MCF 10A (cell line): ENCODE data around the gene RACK1. TPM values are rescaled to one million over a fixed set of nuclear protein-coding genes. Genes with fewer than 3 reads are reported as not detected.
A peak's percentile ranks its signal among the peaks of the same experiment; 100 is the strongest.

Source experiments
- BruUV-seq: library from RNA; stranded (reverse); fragments of 400-500 nt; replicated peaks from 2 replicates; lab custom pipeline; 2021; lab: Mats Ljungman, UMichigan
- CTCF ChIA-PET: fragments of 300-600 bp; sonication (Branson Sonifier 250); formaldehyde crosslinking; extraction: SDS; loops from one replicate; lab custom pipeline; 2021; ENCODE audit warnings: antibody characterized with exemption, inconsistent platforms; lab: Yijun Ruan, JAX
- POLR2A ChIA-PET: fragments of 300-600, 350-650 bp; sonication (Branson Sonifier 250); formaldehyde crosslinking; extraction: SDS; loops from one replicate; lab custom pipeline; 2020; ENCODE audit warnings: antibody characterized with exemption, inconsistent platforms; lab: Yijun Ruan, JAX
- DNase-seq: peaks from one replicate; pipeline ENCODE4 v3.0.0-alpha.2; 2018; ENCODE audit not compliant: unreplicated experiment
- H3K27ac Mint-ChIP-seq: one replicate; pipeline ENCODE4 v1.8.0; 2022; ENCODE audit warnings: mild to moderate bottlenecking, low read depth, mixed read lengths; ENCODE audit not compliant: unreplicated experiment
- H3K27me3 Mint-ChIP-seq: one replicate; pipeline ENCODE4 v1.8.0; 2022; ENCODE audit warnings: mixed read lengths; ENCODE audit not compliant: insufficient read depth, unreplicated experiment
- H3K36me3 Mint-ChIP-seq: one replicate; pipeline ENCODE4 v1.8.0; 2022; ENCODE audit warnings: mild to moderate bottlenecking, moderate library complexity, mixed read lengths; ENCODE audit not compliant: insufficient read depth, unreplicated experiment
- H3K4me1 Mint-ChIP-seq: one replicate; pipeline ENCODE4 v1.8.0; 2022; ENCODE audit warnings: mixed read lengths; ENCODE audit not compliant: insufficient read depth, unreplicated experiment
- H3K4me3 Mint-ChIP-seq: one replicate; pipeline ENCODE4 v1.8.0; 2022; ENCODE audit warnings: mild to moderate bottlenecking, moderate library complexity, mixed read lengths; ENCODE audit not compliant: unreplicated experiment
- H3K9me3 Mint-ChIP-seq: one replicate; pipeline ENCODE4 v1.8.0; 2022; ENCODE audit warnings: mixed read lengths; ENCODE audit not compliant: unreplicated experiment
- intact Hi-C: fragments of 100-400 bp; cut with micrococcal nuclease; formaldehyde crosslinking; loops from 2 replicates; pipeline ENCODE4 v1.14.1; 2022
- total RNA-seq: library from RNA; stranded (reverse); gene quantifications from 2 replicates; pipeline ENCODE4 v1.2.3, GENCODE V29; 2022
- TF ChIP-seq, protein P1 (sequence below): fragments of 200-600 bp; IDR thresholded peaks from one replicate; pipeline ENCODE4 v1.8.0; 2022; ENCODE audit warnings: antibody characterized with exemption, mild to moderate bottlenecking; ENCODE audit not compliant: unreplicated experiment

The RACK1 gene
- total RNA-seq, 1 experiment from 2014 or later, result 4,050 TPM

DNA sequence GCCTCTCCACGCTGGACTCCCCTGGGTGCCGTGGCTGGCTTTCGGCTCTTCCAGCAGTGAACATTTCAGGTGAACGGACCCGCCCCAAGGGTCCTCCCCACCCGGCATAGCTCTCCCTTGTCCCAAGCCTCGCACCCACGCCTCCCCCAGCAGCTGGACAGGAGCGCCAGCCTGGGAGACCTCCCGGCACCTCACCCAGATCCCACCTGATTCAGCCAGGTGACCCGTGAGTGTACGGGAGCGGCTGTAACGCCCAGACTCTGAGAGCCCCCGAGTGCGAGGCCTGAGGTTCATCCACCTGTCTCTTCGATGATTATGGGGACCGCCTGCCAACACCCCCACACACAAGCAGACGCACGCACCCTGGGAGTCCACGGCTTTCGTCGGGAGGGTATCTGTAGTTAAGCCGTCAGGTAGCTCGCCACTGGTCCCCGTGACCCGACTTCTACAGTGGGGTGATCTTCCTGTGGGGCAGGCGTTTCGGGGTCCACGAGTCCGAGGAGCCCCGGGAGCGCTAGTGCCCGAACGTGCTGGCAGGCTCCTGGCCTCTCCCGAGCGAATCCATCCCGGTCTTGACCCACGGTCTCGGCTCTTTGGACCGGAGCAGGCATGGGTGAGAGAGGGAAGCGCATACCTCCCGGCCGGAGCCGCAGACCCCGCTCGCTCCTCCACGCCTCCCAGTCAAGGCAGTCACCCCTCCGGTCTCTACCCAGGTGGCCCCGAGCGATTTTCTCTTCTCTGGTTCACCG is 53.6 kb downstream of the RACK1 start:
- CTCF ChIA-PET, result interaction anchor here (0.6 to 7.4 kb wide), 11 partner anchors 14 to 1001 kb away, joined by 3 to 67 read pairs (median 3); partner anchors contain the start of gene TRIM7

DNA sequence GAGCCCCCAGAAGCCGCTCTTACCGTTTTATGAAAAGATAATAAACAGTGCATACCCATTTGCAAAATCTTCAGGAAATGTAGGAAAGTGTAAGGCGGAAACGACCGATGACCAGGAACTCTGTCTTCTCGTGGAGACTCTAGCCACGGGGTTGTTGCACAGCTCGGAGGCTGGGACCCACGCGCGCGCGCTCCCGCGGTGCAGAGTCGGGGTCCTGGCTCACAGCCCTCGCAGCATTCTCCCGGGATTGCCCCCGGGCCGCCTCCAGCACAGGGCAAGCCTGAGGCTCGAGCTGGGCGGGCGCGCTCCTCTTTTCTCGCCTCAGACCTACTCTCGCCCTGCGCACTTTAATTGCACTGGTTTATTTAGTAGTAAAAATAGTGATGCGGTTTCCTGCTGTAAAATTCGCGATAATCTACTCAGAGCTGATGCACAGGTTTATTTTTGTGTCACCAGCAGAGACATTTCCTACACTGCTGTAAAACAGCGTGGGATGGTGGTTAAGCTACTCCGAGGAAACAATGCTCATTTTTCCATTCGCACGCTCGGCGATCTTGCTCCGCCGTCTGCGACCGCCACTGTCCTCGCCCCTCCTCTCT is 54.2 kb downstream of the RACK1 start:
- POLR2A ChIA-PET, result interaction anchor here (0.7 to 8.8 kb wide), 15 partner anchors 14 to 388 kb away, joined by 3 to 432 read pairs (median 14); partner anchors contain the start of genes RACK1, TRIM41, TRIM52 and TRIM7
- TF ChIP-seq, protein P1, sequence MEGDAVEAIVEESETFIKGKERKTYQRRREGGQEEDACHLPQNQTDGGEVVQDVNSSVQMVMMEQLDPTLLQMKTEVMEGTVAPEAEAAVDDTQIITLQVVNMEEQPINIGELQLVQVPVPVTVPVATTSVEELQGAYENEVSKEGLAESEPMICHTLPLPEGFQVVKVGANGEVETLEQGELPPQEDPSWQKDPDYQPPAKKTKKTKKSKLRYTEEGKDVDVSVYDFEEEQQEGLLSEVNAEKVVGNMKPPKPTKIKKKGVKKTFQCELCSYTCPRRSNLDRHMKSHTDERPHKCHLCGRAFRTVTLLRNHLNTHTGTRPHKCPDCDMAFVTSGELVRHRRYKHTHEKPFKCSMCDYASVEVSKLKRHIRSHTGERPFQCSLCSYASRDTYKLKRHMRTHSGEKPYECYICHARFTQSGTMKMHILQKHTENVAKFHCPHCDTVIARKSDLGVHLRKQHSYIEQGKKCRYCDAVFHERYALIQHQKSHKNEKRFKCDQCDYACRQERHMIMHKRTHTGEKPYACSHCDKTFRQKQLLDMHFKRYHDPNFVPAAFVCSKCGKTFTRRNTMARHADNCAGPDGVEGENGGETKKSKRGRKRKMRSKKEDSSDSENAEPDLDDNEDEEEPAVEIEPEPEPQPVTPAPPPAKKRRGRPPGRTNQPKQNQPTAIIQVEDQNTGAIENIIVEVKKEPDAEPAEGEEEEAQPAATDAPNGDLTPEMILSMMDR, result no peak
- Mint-ChIP-seq H3K27me3 (no peaks in the 10 kb centered on the region), H3K9me3 (no peaks in the 10 kb centered on the region), H3K4me3 (peak overlapping the region; percentile 96), H3K36me3 (peaks cover 38% of the 10 kb centered on the region), H3K4me1 (peaks cover 14% of the 10 kb centered on the region), H3K27ac (peak overlapping the region; percentile 93)
- peak; percentile 60 for DNase-seq
- CTCF ChIA-PET, result interaction anchor here (0.6 to 7.4 kb wide), 10 partner anchors 15 to 1000 kb away, joined by 3 to 67 read pairs (median 3); partner anchors contain the start of gene TRIM7
- no TSS peak for BruUV-seq
- intact Hi-C loops, result loop anchor here (2.0 to 10.0 kb wide), 4 partner anchors 17 to 405 kb away; partner anchors contain the start of genes MGAT1 and ZFP62

More for the DNA sequence above, 53.6 kb downstream of the RACK1 start:
- Mint-ChIP-seq H3K4me3 (peak overlapping the region; percentile 96), H3K27me3 (no peaks in the 10 kb centered on the region), H3K27ac (peak overlapping the region; percentile 27), H3K4me1 (peaks cover 14% of the 10 kb centered on the region), H3K36me3 (peaks cover 38% of the 10 kb centered on the region), H3K9me3 (no peaks in the 10 kb centered on the region)
- no TSS peak for BruUV-seq
- TF ChIP-seq, protein P1, result no peak
- intact Hi-C loops, result loop anchor here (2.0 to 10.0 kb wide), 4 partner anchors 17 to 405 kb away; partner anchors contain the start of genes MGAT1 and ZFP62
- DNase-seq, result peak; percentile 39
- POLR2A ChIA-PET, result interaction anchor here (0.7 to 8.8 kb wide), 15 partner anchors 14 to 389 kb away, joined by 3 to 432 read pairs (median 14); partner anchors contain the start of genes RACK1, TRIM41, TRIM52 and TRIM7

DNA sequence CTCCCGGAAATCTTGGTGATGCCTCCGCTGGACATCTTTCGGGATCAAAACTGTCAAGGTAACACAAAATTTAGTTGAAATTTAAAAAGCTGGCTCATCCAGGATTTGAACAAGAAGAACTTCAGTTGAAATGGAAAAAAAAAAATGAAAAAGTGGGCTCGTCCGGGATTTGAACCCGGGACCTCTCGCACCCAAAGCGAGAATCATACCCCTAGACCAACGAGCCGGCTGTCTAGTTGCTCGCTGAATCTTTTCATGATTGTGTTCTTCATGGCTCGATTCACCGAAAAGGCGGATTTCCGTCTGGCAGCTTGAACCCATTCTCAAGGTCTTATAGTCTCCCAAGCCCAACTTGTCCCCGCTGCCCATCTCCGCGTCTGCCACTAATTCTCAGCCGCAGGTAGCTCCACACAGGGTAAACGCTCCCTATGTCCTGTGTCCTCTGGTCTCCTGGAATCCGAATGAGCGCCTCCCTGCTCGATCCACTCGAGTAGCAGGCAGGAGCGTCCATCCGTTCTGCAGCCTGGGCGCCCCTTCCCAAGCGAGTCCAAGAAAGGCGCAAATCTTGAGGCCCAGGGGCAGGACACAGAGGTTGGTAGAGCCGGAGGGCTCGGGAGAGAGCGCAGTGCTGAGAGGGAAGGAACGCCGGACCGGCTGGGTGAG is 54.9 kb downstream of the RACK1 start:
- H3K27ac Mint-ChIP-seq, result peak overlapping the region; percentile 93
- peak overlapping the region; percentile 96 for H3K4me3 Mint-ChIP-seq
- no TSS peak for BruUV-seq
- no peaks in the 10 kb centered on the region for H3K9me3 Mint-ChIP-seq
- ChIA-PET POLR2A (interaction anchor here (0.7 to 8.8 kb wide), 20 partner anchors 14 to 389 kb away, joined by 3 to 432 read pairs (median 8); partner anchors contain the start of genes RACK1, TRIM41, TRIM52 and TRIM7), CTCF (interaction anchor here (0.7 to 7.4 kb wide), 9 partner anchors 10 to 385 kb away, joined by 3 to 67 read pairs (median 4); partner anchors contain the start of genes TRIM52 and TRIM7)
- H3K36me3 Mint-ChIP-seq, result peaks cover 38% of the 10 kb centered on the region
- intact Hi-C loops, result loop anchor here (1.0 to 10.0 kb wide), 6 partner anchors 16 to 404 kb away; partner anchors contain the start of genes MGAT1, TRIM52 and ZFP62
- H3K27me3 Mint-ChIP-seq, result no peaks in the 10 kb centered on the region
- peaks cover 13% of the 10 kb centered on the region for H3K4me1 Mint-ChIP-seq
- TF ChIP-seq, protein P1, result no peak
- DNase-seq, result peak; percentile 91
